22Rv1 (cell line): ENCODE data around the gene HM13.
"Not testable (repeated sequence)": the region's sequence is repeated elsewhere in the genome, so short reads cannot be mapped to it uniquely, and the experiment has no call there.

Source experiments
- H3K27ac ChIP-seq: fragments of 450-650 bp; 2 replicates; pipeline ENCODE4 v1.5.1; 2017
- ZFX ChIP-seq: fragments of 450-650 bp; IDR thresholded peaks from 2 replicates; pipeline ENCODE4 v1.6.1; 2017; ENCODE audit warnings: antibody characterized with exemption, borderline replicate concordance
- TF ChIP-seq, protein P1 (sequence below): fragments of 450-650 bp; IDR thresholded peaks from 2 replicates; pipeline ENCODE4 v1.5.1; 2017; ENCODE audit warnings: mild to moderate bottlenecking

The HM13 gene

DNA sequence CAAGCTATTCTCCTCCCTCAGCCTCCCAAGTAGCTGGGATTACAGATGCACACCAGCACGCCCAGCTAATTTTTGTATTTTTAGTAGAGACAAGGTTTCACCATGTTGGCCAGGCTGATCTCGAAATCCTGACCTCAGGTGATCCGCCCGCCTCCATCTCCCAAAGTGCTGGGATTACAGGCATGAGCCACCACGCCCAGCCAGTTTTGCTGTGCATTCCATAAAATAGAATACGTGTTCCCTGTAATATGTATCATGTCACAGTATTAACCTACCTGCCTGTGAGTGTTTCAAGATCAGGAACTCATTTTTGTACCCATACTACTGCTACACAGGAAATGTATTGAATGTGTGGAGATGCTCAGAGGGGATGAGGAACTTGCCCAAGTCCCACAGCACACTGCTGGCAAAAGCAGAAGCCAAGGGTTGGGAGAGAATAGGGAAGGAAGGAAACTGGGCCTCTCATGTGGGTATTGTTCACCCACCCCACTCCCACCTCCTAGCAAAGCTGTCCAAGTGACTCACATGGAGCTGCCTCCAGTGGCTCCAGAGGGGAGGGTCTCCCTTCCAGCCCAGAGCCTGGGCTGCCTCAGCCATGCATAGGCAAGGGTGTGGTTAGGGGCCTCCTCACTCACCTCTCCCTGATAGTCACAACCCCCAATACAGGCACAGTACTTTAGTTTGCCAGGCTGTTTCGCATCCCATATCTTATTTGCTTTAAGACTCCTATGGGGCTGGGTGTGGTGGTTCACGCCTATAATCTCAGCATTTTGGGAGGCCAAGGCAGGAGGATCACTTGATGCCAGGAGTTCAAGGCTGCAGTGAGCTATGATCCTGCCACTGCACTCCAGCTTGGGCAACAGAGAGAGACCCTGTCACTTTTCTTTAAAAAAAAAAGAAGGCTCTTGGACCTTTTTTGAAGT, 9.4 kb downstream of the HM13 start:
- H3K27ac ChIP-seq = no peak overlapping the region
- TF ChIP-seq, protein P1, sequence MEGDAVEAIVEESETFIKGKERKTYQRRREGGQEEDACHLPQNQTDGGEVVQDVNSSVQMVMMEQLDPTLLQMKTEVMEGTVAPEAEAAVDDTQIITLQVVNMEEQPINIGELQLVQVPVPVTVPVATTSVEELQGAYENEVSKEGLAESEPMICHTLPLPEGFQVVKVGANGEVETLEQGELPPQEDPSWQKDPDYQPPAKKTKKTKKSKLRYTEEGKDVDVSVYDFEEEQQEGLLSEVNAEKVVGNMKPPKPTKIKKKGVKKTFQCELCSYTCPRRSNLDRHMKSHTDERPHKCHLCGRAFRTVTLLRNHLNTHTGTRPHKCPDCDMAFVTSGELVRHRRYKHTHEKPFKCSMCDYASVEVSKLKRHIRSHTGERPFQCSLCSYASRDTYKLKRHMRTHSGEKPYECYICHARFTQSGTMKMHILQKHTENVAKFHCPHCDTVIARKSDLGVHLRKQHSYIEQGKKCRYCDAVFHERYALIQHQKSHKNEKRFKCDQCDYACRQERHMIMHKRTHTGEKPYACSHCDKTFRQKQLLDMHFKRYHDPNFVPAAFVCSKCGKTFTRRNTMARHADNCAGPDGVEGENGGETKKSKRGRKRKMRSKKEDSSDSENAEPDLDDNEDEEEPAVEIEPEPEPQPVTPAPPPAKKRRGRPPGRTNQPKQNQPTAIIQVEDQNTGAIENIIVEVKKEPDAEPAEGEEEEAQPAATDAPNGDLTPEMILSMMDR = no peak
- TF ChIP-seq ZFX = no peak

DNA sequence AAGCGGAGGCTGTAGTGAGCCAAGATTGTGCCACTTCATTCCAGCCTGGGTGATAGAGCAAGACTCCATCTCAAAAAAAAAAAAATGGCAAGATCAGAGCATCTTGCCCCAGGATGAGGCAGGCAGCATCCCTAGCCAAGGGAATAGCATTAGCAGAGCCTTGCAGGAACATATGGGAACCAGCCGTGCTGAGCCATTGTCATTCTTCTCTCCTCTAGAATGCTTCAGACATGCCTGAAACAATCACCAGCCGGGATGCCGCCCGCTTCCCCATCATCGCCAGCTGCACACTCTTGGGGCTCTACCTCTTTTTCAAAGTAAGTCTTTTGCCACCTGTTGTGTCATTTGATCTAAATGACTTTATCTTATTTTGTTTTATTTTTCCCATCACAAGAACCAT, 13.0 kb downstream of the HM13 start:
- TF ChIP-seq, protein P1 = no peak
- no peak for TF ChIP-seq ZFX
- H3K27ac ChIP-seq = no peak overlapping the region

DNA sequence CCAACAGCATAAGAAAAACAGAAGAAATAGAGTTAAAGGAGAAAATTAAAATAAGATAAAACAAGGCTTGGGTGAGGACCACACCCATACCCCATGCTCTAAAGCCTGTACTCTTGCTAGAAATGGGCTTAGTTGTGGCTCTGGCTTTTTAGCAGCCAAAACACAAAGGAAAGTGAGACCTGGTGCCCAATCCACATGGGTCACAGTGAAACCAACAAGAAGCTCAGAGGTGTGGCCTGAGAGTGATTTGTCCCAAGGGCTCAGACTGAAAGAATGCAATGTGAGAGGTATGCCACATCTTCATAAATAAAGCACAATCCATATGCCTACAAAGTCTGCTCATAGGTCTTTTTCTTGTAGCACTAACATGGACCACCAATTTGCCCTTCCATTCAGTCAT, 21.1 kb downstream of the HM13 start:
- TF ChIP-seq, protein P1 = no peak
- no peak for TF ChIP-seq ZFX
- H3K27ac ChIP-seq = no peak overlapping the region

DNA sequence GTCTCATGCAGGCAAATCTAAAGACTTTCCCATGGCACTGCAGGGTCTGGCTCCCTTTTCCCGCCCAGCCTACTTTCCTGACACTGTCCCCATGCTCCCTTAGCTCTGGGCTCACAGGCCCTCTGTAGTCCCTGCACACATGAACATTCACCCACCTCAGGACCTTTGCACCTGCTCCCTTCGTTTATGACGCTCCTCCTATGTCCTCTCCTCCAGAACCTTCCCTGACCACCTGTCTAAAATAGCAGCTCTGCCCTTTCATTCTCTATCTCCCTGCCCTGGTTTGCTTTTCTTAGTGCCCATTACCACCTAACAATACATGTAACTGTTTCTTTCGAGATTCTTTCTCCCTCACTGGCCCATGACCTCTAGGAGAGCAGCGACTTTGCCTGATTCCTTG, 22.3 kb downstream of the HM13 start:
- no peak overlapping the region for H3K27ac ChIP-seq
- TF ChIP-seq, protein P1 = no peak
- TF ChIP-seq ZFX = no peak

DNA sequence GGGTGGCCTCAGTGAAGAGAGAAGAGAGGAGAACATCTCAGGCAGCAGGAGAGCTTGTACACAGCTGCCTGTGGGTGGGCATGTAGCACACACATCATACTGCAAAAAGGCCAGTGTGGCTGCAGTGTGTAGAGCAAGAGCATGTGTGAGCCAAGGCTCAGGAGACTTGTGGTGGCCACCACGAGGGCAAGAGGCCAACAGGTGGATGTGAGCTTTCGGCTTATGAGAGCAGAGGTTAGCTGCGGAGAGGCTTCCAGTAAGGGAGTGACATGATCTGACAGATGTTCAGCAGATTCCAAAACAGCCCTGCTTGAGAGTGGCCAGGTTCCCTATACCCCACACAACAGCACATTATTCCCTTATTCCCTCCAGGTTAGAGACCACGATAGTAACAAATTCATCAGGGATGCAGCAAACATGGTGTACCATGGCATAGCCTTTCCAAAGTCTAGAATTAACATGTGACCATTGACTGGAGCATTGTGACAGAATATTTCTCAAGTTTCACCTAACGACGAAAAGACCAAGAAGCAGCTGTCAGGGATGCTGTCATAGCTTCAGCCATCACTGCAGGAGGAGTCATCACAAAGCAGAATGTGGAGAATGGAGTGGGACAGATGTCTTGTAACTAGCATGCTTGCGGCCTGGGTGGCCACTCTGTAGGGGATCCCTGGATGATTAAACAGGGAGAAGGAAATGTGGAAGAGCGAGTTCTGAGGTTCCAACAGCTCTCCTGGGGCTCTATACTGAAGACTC, 23.1 kb downstream of the HM13 start:
- TF ChIP-seq ZFX = no peak
- TF ChIP-seq, protein P1 = no peak
- H3K27ac ChIP-seq = no peak overlapping the region

DNA sequence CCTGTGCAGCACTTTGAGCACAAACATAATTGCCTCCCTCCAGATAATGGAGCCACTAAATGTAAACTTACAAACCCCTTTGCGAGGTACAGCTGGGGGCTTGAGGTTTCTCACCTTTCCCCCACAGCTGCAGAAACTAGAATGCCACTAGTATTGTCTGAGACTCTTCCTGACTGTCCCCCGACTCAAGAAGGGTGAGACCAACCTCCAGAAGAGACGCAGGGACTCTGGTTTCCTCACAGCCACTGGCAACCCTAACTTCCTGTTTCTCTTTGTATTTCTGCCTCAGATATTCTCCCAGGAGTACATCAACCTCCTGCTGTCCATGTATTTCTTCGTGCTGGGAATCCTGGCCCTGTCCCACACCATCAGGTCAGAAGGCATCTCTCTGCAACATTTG, 23.6 kb downstream of the HM13 start:
- H3K27ac ChIP-seq = no peak overlapping the region
- TF ChIP-seq, protein P1 = no peak
- no peak for TF ChIP-seq ZFX

DNA sequence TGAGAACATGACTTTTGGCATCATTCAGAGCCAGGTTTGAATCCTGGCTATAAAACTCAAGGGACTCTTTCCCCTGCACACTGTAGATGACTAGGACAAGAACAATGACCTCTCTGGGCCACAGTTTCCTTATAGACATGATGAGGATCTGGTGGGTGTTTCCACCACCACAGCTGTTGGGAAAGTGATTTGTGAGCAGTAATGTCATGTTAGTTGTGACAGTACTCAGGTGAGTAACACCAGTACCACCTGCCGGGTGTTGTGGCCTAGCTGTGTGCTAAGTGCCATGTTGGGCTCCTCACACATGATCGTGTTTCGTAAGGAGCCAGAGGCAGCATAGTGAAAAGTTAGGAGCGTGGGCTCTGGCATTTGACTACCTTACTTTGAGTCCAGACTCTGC, 24.1 kb downstream of the HM13 start:
- TF ChIP-seq ZFX = no peak
- TF ChIP-seq, protein P1 = no peak
- no peak overlapping the region for H3K27ac ChIP-seq

DNA sequence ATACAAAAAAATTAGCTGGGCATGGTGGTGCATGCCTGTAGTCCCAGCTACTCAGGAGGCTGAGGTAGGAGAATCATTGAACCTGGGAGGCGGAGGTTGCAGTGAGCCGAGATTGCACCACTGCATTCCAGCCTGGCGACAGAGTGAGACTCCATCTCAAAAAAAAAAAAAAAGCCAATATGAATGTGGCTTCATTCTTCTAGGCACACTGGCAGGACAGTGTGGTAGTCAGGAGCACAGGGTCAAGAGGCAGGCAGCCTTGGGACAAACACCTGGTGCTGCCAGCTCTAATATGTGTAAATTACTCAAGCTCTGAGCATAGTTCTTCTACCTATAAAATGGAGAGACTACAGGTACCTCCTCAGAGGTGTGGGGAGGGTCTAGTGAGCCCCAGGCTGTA, 25.4 kb downstream of the HM13 start:
- H3K27ac ChIP-seq = not testable (repeated sequence)
